Omental fat pad (tissue), 4 donors: Measurements from ENCODE around the gene CNTNAP4. TPM values are rescaled to one million over a fixed set of nuclear protein-coding genes. Genes with fewer than 3 reads are reported as not detected.

ENCODE experiments used
- ATAC-seq: fragments of 150-250 bp; one replicate; pipeline ENCODE4 v1.9.1; 2016; ENCODE audit warnings: mild to moderate bottlenecking, moderate library complexity; ENCODE audit not compliant: low FRiP score
- DNase-seq: peaks from one replicate; pipeline ENCODE4 v3.0.0-alpha.2; 2019; ENCODE audit warnings: low spot score
- CTCF ChIP-seq, 3 donors: fragments of 450-650 bp; IDR thresholded peaks; one replicate each; pipeline ENCODE4 v1.5.1; 2016 to 2017; ENCODE audit warnings: antibody characterized with exemption in 3 of 3, mild to moderate bottlenecking in 3 of 3, moderate library complexity in 2 of 3
- total RNA-seq, 4 donors: library from RNA; depleted of rRNA; stranded (reverse); fragments of >200 nt; gene quantifications; one replicate each; pipeline ENCODE4 v1.1.0, GENCODE V29; 2016

The CNTNAP4 gene
- total RNA-seq, 4 donors from 2014 or later, result not detected

- ATAC-seq, result no peak
- no peak for TF ChIP-seq CTCF (IDR thresholded peaks at IDR 0.05)
- no peak for DNase-seq
Measured at GRCh38 chr16:76386784-76387183, 109.6 kb downstream of the CNTNAP4 start.

GRCh38 chr16:76387994-76388393 is 110.8 kb downstream of the CNTNAP4 start:
- no peak for TF ChIP-seq CTCF (IDR thresholded peaks at IDR 0.05)
- DNase-seq (no peak), ATAC-seq (no peak)

- no peak for TF ChIP-seq CTCF (IDR thresholded peaks at IDR 0.05)
- ATAC-seq (no peak), DNase-seq (no peak)
Measured at GRCh38 chr16:76389126-76389525, 111.9 kb downstream of the CNTNAP4 start.

- DNase-seq (no peak), ATAC-seq (no peak)
- no peak for TF ChIP-seq CTCF (IDR thresholded peaks at IDR 0.05)
Measured at GRCh38 chr16:76390476-76390875, 113.3 kb downstream of the CNTNAP4 start.

- TF ChIP-seq CTCF (IDR thresholded peaks at IDR 0.05), result no peak
- DNase-seq (no peak), ATAC-seq (no peak)
Measured at GRCh38 chr16:76396977-76397376, 119.8 kb downstream of the CNTNAP4 start.

- ATAC-seq (no peak), DNase-seq (no peak)
- no peak for TF ChIP-seq CTCF (IDR thresholded peaks at IDR 0.05)
Measured at GRCh38 chr16:76409706-76410105, 132.5 kb downstream of the CNTNAP4 start.

GRCh38 chr16:76421571-76421970 is 144.4 kb downstream of the CNTNAP4 start:
- ATAC-seq, result no peak
- DNase-seq, result no peak
- no peak for TF ChIP-seq CTCF (IDR thresholded peaks at IDR 0.05)
